Fibroblast of villous mesenchyme (primary cell): ENCODE measurements around the gene PRPF39. TPM values are rescaled to one million over a fixed set of nuclear protein-coding genes. Genes with fewer than 3 reads are reported as not detected.

ENCODE experiments used
- DNase-seq: peaks from one replicate; pipeline ENCODE4 v3.0.0-alpha.2; 2010; ENCODE audit warnings: low read depth
- H3K4me3 ChIP-seq: 2 replicates; pipeline ENCODE4 v1.5.1; 2011; ENCODE audit warnings: low read depth, mild to moderate bottlenecking, low read length
- total RNA-seq: library from RNA; depleted of rRNA; stranded (reverse); fragments of >200 nt; gene quantifications from 2 replicates; pipeline ENCODE4 v1.2.3, GENCODE V29; 2012
- TF ChIP-seq, protein P1 (sequence below): IDR thresholded peaks from 2 replicates; pipeline ENCODE4 v1.5.1; 2012; ENCODE audit warnings: low read depth, mild to moderate bottlenecking, low read length; ENCODE audit not compliant: insufficient read depth

Gene PRPF39
- total RNA-seq, 1 donor, result 37.1 TPM

GRCh38 chr14:45114327-45114726 lies 30.4 kb downstream of the PRPF39 start:
- no peak for DNase-seq
- H3K4me3 ChIP-seq, result no peak overlapping the region
- TF ChIP-seq, protein P1, sequence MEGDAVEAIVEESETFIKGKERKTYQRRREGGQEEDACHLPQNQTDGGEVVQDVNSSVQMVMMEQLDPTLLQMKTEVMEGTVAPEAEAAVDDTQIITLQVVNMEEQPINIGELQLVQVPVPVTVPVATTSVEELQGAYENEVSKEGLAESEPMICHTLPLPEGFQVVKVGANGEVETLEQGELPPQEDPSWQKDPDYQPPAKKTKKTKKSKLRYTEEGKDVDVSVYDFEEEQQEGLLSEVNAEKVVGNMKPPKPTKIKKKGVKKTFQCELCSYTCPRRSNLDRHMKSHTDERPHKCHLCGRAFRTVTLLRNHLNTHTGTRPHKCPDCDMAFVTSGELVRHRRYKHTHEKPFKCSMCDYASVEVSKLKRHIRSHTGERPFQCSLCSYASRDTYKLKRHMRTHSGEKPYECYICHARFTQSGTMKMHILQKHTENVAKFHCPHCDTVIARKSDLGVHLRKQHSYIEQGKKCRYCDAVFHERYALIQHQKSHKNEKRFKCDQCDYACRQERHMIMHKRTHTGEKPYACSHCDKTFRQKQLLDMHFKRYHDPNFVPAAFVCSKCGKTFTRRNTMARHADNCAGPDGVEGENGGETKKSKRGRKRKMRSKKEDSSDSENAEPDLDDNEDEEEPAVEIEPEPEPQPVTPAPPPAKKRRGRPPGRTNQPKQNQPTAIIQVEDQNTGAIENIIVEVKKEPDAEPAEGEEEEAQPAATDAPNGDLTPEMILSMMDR, result no peak

GRCh38 chr14:45118594-45118993 lies 34.7 kb downstream of the PRPF39 start:
- DNase-seq, result no peak
- no peak overlapping the region for H3K4me3 ChIP-seq
- TF ChIP-seq, protein P1, result no peak

DNA sequence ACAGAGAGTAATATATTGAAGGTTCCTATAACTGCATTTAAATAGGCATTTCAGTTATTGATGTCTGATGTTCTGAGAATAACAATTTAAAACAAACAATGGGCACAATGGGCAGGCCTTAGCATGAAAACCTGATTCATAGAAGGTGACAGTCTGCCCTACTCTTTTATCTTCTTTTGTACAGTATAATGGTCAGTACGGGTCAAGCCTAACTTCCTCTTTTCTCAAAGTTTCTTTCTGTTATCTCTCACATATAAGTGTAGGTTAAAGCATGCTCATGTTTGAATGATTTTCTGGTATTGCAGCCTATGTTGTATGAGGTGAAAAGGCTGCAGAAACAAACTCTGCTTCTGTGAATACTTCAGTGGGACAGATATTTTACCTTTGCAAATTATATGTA lies 36.2 kb downstream of the PRPF39 start:
- DNase-seq, result no peak
- no peak overlapping the region for H3K4me3 ChIP-seq
- TF ChIP-seq, protein P1, result no peak

- no peak for DNase-seq
- TF ChIP-seq, protein P1, result no peak
- no peak overlapping the region for H3K4me3 ChIP-seq
Measured at GRCh38 chr14:45123271-45123670, 39.4 kb downstream of the PRPF39 start.

DNA sequence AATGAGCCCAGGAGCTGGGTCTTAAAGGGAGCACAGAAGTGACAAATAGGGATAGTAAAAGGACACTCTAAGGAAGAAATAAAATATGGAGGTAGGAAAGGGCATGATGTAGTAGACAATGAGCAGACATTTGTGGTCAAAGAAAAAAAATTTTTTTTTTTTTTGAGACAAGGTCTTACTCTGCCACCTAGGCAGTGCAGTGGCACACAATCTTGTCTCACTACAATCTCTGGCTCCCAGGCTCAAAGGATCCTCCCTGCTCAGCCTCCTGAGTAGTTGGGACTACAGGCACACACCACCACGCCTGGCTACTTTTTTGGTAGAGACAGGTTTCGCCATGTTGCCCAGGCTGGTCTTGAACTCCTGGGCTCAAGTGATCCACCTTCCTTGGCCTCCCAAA lies 41.8 kb downstream of the PRPF39 start:
- H3K4me3 ChIP-seq, result no peak overlapping the region
- TF ChIP-seq, protein P1, result no peak
- no peak for DNase-seq

GRCh38 chr14:45128963-45129629 lies 45.2 kb downstream of the PRPF39 start:
- no peak for DNase-seq
- H3K4me3 ChIP-seq, result no peak overlapping the region
- TF ChIP-seq, protein P1, result no peak

- peak overlapping the region; percentile 93 for H3K4me3 ChIP-seq
- DNase-seq, result no peak
- TF ChIP-seq, protein P1, result no peak
Measured at GRCh38 chr14:45133683-45134050, 49.8 kb downstream of the PRPF39 start.
